SK-MEL-5 (cell line): Measurements from ENCODE around the gene STPG4. TPM values are rescaled to one million over a fixed set of nuclear protein-coding genes. Genes with fewer than 3 reads are reported as not detected.
"Not testable (repeated sequence)": the region's sequence is repeated elsewhere in the genome, so short reads cannot be mapped to it uniquely, and the experiment has no call there.

Source experiments
- DNase-seq: peaks from one replicate; pipeline ENCODE4 v3.0.0-alpha.2; 2016; ENCODE audit warnings: low read depth, low spot score
- in situ Hi-C: cut with HindIII; loops from 2 replicates; pipeline ENCODE4 v1.10.0; 2016; ENCODE audit warnings: low sequenced_read_pairs, high pct_unique_total_duplicates, low pct_unique_long_range_greater_than_20kb
- total RNA-seq: library from RNA; depleted of rRNA; stranded (reverse); fragments of >200 nt; shearing (Covaris generic); gene quantifications from 2 replicates; pipeline ENCODE4 v1.2.3, GENCODE V29; 2014

STPG4 gene
- total RNA-seq, 1 experiment from 2014 or later: 0.26 TPM

GRCh38 chr2:47107201-47107600, 47.9 kb downstream of the STPG4 start:
- DNase-seq, in situ Hi-C loops: not testable (repeated sequence)

DNA sequence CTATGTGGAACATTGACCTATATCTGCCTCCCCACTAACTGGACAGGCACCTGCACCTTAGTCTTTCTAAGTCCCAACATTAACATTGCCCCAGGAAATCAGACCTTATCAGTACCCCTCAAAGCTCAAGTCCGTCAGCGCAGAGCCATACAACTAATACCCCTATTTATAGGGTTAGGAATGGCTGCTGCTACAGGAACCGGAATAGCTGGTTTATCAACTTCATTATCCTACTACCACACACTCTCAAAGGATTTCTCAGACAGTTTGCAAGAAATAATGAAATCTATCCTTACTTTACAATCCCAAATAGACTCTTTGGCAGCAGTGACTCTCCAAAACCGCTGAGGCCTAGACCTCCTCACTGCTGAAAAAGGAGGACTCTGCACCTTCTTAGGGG, 48.9 kb downstream of the STPG4 start:
- DNase-seq, in situ Hi-C loops: not testable (repeated sequence)

DNA sequence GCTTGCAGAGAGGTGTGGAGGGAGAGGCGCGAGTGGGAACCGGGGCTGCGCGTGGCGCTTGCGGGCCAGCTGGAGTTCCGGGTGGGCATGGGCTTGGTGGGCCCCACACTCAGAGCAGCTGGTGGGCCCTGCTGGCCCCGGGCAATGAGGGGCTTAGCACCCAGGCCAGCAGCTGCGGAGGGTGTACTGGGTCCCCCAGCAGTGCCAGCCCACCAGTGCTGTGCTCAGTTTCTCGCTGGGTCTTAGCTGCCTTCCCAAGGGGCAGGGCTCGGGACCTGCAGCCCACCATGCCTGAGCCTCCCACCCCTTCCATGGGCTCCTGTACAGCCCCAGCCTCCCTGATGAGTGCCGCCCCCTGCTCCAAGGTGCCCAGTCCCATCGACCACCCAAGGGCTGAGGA, 55.4 kb downstream of the STPG4 start:
- in situ Hi-C loops, DNase-seq: not testable (repeated sequence)

DNA sequence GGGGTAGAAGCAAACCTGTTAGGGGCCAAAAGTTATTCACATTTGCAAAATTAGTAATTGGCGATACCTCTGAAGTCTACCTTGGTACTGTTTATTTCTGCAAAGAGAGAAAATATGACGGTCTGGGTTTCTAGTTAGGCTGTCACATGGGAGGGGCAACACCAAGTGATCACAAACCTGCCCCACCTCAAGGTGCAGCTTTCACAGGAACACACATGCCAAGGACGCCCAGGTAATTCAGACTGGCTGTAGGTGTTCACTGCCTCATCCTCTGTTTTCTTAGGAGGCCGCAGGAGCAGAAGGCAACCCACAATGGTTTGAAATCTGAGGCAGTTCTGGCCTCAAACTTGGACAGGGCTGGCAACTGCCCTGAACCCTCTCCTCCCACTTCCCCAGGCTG, 56.2 kb downstream of the STPG4 start:
- in situ Hi-C loops: no loop called here
- DNase-seq: no peak

- DNase-seq: no peak
- in situ Hi-C loops: no loop called here
Observed at GRCh38 chr2:47097563-47097962, 57.5 kb downstream of the STPG4 start.

- no peak for DNase-seq
- in situ Hi-C loops: no loop called here
Observed at GRCh38 chr2:47096451-47096850, 58.7 kb downstream of the STPG4 start.

GRCh38 chr2:47095349-47096020, 59.6 kb downstream of the STPG4 start:
- in situ Hi-C loops: no loop called here
- no peak for DNase-seq

- in situ Hi-C loops: no loop called here
- DNase-seq: no peak
Observed at GRCh38 chr2:47094511-47095142, 60.5 kb downstream of the STPG4 start.

- in situ Hi-C loops: no loop called here
- DNase-seq: no peak
Observed at GRCh38 chr2:47093626-47094025, 61.5 kb downstream of the STPG4 start.

DNA sequence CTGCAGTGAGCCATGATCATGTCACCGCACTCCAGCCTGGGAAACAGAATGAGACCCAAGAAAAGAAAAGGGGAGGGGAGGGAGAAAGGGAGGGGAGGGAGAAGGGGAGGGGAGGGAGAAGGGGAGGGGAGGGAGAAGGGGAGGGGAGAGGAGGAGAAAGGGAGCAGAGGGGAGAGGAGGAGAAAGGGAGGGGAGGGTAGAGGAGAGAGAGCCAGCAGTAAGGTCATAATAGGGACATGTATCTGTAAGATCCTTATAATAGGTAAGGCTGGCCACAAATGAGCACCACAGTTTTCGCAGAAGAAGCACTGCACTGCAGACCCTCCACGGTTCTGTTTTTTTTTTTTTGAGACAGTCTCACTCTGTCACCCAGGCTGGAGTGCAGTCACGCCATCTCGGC, 62.6 kb downstream of the STPG4 start:
- no peak for DNase-seq

GRCh38 chr2:47091118-47091517, 64.0 kb downstream of the STPG4 start:
- in situ Hi-C loops: no loop called here
- DNase-seq: no peak

More for the DNA sequence above, 62.6 kb downstream of the STPG4 start:
- in situ Hi-C loops: no loop called here

GRCh38 chr2:47089083-47089464, 66.0 kb downstream of the STPG4 start:
- peak; percentile 48 for DNase-seq
- in situ Hi-C loops: no loop called here

- peak; percentile 43 for DNase-seq
- in situ Hi-C loops: no loop called here
Observed at GRCh38 chr2:47088371-47089082, 66.6 kb downstream of the STPG4 start.

DNA sequence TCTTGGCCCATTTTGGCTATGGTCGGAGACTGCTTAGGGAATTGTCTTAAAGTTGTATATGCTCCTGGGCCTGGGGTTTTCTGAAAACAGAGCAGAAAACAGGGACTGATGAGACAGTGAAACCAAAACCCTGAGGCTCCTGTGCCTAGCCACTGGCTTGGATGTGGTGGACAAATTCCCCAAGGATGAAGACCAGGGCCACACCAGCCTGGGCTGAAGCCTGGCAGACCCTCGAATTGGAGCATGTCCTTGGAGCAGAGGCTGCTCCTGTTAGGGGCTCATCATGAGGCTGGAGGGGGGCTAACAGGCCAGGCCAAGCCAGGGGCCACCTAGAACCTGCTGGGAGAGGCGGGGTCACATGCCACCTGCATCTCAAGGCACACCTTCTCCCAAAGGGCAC, 68.1 kb downstream of the STPG4 start:
- no peak for DNase-seq
- in situ Hi-C loops: no loop called here

GRCh38 chr2:47086571-47086970, 68.5 kb downstream of the STPG4 start:
- no peak for DNase-seq
- in situ Hi-C loops: no loop called here

DNA sequence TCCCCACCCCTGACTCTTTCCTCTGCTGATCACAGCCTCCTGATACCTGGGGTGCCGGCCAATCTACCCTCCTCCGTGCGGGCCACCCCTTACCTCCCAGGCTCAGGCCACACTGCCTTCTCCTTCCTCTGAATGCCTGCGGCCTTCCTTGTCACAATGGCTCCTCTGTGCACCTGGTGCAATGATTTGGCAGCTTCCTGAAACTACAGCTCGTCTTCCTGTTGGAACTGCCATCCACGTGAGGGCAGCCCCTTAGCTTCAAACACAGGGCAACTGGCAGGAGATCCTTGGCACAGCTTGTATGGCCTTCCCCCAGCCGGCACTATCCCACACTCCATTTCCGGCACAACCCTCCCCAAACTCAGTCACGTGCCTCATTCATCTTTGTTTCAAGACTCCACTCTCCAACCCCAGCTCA, 69.0 kb downstream of the STPG4 start:
- in situ Hi-C loops: no loop called here
- peak; percentile 87 for DNase-seq

DNA sequence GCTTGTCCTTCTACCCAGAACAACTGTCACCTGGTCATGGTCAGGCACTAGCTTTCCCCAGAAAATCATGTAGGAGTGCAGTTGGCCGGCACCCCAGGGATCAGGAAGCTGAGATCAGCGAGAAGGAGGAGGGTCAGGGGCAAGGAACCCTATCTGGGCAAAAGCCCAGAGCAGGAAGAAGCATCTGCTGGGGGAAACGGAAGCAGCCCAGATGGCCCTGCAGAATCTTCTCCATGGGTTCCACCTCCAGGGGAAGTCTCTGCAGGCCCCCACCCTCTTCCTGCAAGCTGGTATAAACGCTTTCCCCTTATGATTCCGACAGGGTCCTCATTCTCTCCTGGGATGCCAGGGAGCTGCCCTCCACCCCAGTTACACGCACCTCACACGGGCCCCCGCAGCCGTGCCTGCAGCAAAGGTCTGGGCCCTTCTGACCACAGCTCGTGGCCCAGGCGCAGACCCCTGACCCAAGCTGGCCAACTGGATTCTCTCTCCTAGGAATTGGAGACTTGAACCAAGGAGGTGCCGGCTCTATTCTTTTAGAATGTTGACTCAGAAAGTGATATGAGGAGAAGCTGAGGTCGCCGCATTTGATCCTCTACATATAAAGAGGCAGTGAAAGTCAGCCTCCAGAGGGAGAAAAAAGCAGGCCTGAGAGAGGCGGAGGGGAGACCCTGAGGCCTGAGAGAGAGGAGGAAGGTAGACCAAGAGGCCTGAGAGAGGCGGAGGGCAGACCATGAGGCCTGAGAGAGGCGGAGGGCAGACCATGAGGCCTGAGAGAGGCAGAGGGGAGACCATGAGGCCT, 71.0 kb downstream of the STPG4 start:
- in situ Hi-C loops: no loop called here

GRCh38 chr2:47083485-47083884, 71.6 kb downstream of the STPG4 start:
- DNase-seq: no peak
- in situ Hi-C loops: no loop called here

More for the DNA sequence above, 71.0 kb downstream of the STPG4 start:
- DNase-seq: no peak
